Right lobe of liver (tissue), 6 donors: ENCODE results near the gene ZNF787. TPM values are rescaled to one million over a fixed set of nuclear protein-coding genes. Genes with fewer than 3 reads are reported as not detected.

ENCODE experiments used
- ATAC-seq, 4 donors: fragments of 200-7000 bp; cut with Tn5 transposase; one replicate each; pipeline ENCODE4 v1.9.1; 2020; ENCODE audit warnings: mild to moderate bottlenecking in 4 of 4, moderate library complexity in 4 of 4
- DNase-seq, 3 donors: peaks; one replicate each; pipeline ENCODE4 v3.0.0-alpha.2; 2020
- H3K27ac ChIP-seq, 3 donors: fragments of 200-600 bp; one replicate each; pipeline ENCODE4 v1.8.0; 2022
- H3K27me3 ChIP-seq, 2 donors: fragments of 200-600 bp; one replicate each; pipeline ENCODE4 v1.8.0; 2022
- H3K36me3 ChIP-seq, 4 donors: fragments of 200-600 bp; sonication (generic) in 1 of 4; one replicate each; pipeline versions ENCODE4 v1.5.1 to v1.8.0; 2017 to 2022; ENCODE audit warnings: control low read depth in 1 of 4
- H3K4me1 ChIP-seq, 4 donors: fragments of 200-600 bp; sonication (generic) in 1 of 4; one replicate each; pipeline versions ENCODE4 v1.5.1 to v1.8.0; 2017 to 2022; ENCODE audit warnings: control low read depth in 1 of 4
- H3K4me3 ChIP-seq, 3 donors: fragments of 200-600 bp; one replicate each; pipeline ENCODE4 v1.8.0; 2022
- H3K9me3 ChIP-seq, 4 donors: fragments of 200-600 bp; sonication (generic) in 1 of 4; one replicate each; pipeline versions ENCODE4 v1.5.1 to v1.8.0; 2017 to 2022; ENCODE audit warnings: control low read depth in 1 of 4
- POLR2A ChIP-seq: fragments of 450-650 bp; IDR thresholded peaks from one replicate; pipeline ENCODE4 v1.6.1; 2017; ENCODE audit warnings: antibody characterized with exemption, mild to moderate bottlenecking
- WGBS: methylation state at CpG from one replicate; pipeline ENCODE4 v1.1.6; 2018; ENCODE audit warnings: low coverage, low lambda C conversion rate; ENCODE audit not compliant: insufficient coverage; ENCODE audit errors: missing lambda C conversion rate; 5-methylcytosine and 5-hydroxymethylcytosine counted together
- intact Hi-C, 2 donors: fragments of 100-400 bp; cut with DNase I; formaldehyde crosslinking; loops; one replicate each; pipeline versions ENCODE4 v1.11.2 to v1.14.1; 2022
- total RNA-seq, 6 experiments: library from RNA; depleted of rRNA in 2 of 6; stranded (reverse); fragments of >200 nt in 2 of 6; fragmentation: NEBNext Ultra II Directional in 3 of 6; extraction: Animal tissue kit (Norgen Biotek cat#: 25700) in 3 of 6; gene quantifications; one replicate each; pipeline versions ENCODE4 v1.1.0 to v1.2.4, GENCODE V29; 2016 to 2023
- TF ChIP-seq, protein P1 (sequence below), 4 donors: fragments of 200-600 bp in 3 of 4; fragments of 450-650 bp in 1 of 4; IDR thresholded peaks; one replicate each; pipeline versions ENCODE4 v1.5.1 to v1.8.0; 2016 to 2022; ENCODE audit warnings: antibody characterized with exemption in 4 of 4, mild to moderate bottlenecking in 2 of 4
- donor health status: DM: no; HTN: yes; CAD: no.
- donor health status: DM: no; HTN: no; CAD: no.
- donor health status: DM: no; HTN: no; CAD: no.
- donor health status: DM: no; HTN: yes; CAD: no.
- donor health status: DM: no; HTN: yes; CAD: no.

Gene ZNF787
- total RNA-seq, 6 experiments from 2014 or later, result 15.8 to 26.0 (median 22.5) TPM

DNA sequence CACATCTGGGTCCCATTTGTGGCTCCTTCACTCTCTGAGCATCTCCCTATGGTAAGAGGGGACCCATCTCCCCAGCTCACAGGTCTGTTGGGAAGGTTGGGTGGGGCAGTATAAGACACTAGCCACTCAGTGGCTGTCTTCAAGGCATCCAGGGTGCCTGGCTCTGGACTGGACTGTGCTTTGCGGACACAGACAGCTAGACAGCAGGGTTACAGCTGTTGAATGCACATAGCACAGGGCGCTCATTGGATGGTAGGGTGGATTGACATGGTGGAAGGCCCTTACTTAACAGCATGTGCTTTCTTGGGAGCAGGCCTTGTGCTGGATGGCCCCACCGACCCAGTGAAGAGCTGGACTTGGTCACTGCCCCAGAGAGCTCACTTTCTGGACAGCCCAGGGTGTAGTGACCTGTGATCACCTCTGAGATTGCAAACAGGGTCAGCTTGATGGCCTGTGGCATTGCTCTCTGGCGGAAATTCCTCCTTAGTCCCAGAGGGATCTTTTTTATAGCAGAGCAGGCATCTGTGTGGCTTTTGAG is 21.9 kb upstream of the ZNF787 start:
- peak in 2 of 3 donors; percentile 79 to 86 for DNase-seq
- TF ChIP-seq POLR2A, result no peak
- TF ChIP-seq, protein P1, sequence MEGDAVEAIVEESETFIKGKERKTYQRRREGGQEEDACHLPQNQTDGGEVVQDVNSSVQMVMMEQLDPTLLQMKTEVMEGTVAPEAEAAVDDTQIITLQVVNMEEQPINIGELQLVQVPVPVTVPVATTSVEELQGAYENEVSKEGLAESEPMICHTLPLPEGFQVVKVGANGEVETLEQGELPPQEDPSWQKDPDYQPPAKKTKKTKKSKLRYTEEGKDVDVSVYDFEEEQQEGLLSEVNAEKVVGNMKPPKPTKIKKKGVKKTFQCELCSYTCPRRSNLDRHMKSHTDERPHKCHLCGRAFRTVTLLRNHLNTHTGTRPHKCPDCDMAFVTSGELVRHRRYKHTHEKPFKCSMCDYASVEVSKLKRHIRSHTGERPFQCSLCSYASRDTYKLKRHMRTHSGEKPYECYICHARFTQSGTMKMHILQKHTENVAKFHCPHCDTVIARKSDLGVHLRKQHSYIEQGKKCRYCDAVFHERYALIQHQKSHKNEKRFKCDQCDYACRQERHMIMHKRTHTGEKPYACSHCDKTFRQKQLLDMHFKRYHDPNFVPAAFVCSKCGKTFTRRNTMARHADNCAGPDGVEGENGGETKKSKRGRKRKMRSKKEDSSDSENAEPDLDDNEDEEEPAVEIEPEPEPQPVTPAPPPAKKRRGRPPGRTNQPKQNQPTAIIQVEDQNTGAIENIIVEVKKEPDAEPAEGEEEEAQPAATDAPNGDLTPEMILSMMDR (IDR thresholded peaks at IDR 0.05), result no peak
- H3K27ac ChIP-seq, result peak overlapping the region; percentile 51 to 81 (median 67)

DNA sequence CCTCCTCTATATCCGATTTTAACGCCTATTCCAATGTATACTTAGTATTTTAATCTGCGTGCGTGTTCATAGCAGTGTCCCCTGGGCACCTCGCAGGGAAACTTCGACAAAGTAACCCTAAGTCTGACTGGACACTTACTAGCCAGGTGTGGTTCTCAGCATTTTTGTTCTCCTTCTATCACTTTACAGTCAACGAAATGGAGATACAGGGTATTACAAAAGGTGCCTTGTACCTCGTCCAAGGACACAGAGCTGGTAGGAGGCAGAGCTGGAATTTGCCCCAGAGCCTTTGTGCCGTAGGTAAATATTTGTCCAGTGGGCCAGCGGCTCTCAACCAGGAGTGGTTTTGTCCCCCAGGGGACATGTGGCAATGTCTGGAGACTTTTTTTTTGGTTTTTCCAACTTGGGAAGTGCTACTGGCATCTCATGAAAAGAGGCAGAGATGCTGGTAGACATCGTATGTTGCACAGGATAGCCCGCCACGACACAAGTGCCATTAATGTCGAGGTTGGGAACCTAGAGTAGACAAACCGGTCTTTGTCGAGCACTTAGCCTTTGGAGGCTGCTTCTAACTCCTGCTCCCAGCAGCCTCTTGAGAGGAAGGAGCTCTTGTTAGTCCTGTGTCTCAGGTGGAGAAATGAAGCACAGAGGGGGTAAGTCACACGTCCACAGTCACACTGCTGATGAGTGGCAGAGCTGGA is 21.1 kb upstream of the ZNF787 start:
- DNase-seq (peak; percentile 63 to 90 (median 82)), ATAC-seq (peak; percentile 26 to 52 (median 30))
- Histone ChIP-seq H3K4me3 (peak overlapping the region; percentile 54 to 68 (median 63)), H3K27me3 (no peaks in the 10 kb centered on the region), H3K4me1 (peaks cover 0 to 71% (median 34%) of the 10 kb centered on the region in 4 donors), H3K27ac (peak overlapping the region; percentile 51 to 81 (median 67)), H3K9me3 (no peaks in the 10 kb centered on the region), H3K36me3 (peaks cover 0 to 6% (median 0%) of the 10 kb centered on the region in 4 donors)
- TF ChIP-seq, protein P1 (IDR thresholded peaks at IDR 0.05), result no peak
- no peak for TF ChIP-seq POLR2A
- 16% methylated on average over 16 of the region's 17 CpGs for WGBS
- intact Hi-C loops, result no loop called here

More for the DNA sequence above, 21.9 kb upstream of the ZNF787 start:
- Histone ChIP-seq H3K9me3 (no peaks in the 10 kb centered on the region), H3K36me3 (peaks cover 0 to 13% (median 2%) of the 10 kb centered on the region in 4 donors), H3K27me3 (no peaks in the 10 kb centered on the region), H3K4me3 (peak overlapping the region; percentile 54 to 68 (median 63)), H3K4me1 (peaks cover 0 to 63% (median 31%) of the 10 kb centered on the region in 4 donors)
- ATAC-seq, result peak; percentile 19 to 40 (median 35)
- WGBS, result 60% methylated on average over 1 of the region's 4 CpGs
- intact Hi-C loops, result no loop called here

DNA sequence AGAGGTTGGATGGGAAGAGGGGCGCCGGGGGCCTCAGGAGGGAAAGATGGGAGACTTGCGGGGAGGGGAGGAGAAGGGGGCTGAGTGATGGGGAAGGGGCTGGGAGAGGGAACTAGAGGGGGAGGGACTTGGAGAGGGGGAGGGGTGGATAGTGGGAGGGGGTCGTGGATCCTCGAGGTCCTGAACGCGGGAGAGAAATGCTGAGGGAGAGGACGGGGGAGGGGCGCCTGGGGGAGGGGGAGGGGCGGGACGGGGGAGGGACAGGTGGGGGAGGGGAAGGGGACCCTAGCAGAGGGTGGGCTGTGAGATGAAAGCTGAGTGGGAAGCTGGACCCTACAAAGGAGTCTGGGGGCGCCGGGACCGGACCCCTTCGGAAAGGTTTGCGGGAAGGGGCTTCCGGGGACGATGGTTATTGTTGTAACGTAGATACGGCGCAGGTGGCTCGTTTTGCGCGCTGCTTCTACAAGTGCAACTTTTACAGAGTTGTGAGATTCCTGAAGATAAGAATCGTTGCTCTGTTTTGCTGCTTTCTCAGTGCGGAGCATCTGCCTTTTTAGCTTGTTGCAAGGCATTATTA is 20.4 kb upstream of the ZNF787 start:
- TF ChIP-seq, protein P1 (IDR thresholded peaks at IDR 0.05), result no peak
- TF ChIP-seq POLR2A, result no peak
- no peak for DNase-seq
- under 1% methylated on average over 25 of the region's 26 CpGs for WGBS
- intact Hi-C loops, result no loop called here
- ATAC-seq, result no peak
- Histone ChIP-seq H3K27me3 (no peaks in the 10 kb centered on the region), H3K4me3 (peak overlapping the region; percentile 54 to 68 (median 63)), H3K27ac (peak overlapping the region; percentile 51 to 81 (median 67)), H3K36me3 (no peaks in the 10 kb centered on the region), H3K9me3 (no peaks in the 10 kb centered on the region), H3K4me1 (peaks cover 0 to 78% (median 38%) of the 10 kb centered on the region in 4 donors)

DNA sequence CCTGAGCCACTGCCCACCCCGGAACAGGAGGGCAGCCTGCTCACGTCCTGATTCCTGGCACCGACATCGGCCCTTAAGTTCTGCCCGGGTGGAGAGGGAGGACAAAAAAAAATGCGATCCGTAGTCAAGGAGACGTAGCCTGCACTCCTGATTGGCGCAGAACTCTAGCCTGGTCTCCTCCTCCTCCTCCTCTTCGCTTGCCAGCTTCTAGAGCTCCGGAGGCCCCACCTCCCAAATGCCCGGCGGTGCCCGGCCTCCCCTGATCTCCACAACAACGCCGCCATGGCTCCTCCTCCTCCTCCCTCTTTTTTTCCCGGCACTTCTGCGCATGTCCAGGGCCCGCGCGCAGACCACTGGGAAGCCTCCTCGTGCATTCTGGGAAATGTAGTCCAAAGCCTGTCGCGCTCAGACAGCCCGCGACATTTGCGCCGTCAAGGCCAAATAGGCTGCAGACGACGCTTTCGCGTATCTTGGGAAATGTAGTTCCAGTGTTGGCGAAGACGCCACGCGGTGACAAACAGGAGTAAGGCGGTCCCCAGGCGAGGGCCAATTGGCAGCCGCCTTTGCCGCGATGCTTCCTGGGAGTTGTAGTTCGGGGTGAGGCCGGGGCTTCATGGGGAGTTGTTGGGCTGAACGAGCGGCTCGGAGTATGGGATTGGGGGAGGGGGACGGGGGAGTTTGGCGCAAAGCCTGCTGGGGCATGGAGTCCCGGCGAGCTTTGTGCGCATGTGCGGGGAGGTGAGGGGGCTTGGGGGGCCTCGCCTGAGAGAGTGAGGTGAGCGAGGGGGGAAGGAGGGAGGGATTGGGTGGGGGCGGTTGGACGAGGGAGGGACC is 19.7 kb upstream of the ZNF787 start, which contains the start of gene ZNF444:
Gene ZNF444 (plus strand): TSS at position 705 of the 834 bp plus-strand sequence. CDS start 5,625 bp downstream, outside the sequence.
- Histone ChIP-seq H3K4me3 (peak within 1 kb of the TSS; percentile 54 to 68 (median 63)), H3K27ac (peak within 1 kb of the TSS; percentile 51 to 81 (median 67)), H3K9me3 (no peaks in the 10 kb centered on the region), H3K36me3 (no peaks in the 10 kb centered on the region), H3K4me1 (peaks cover 0 to 79% (median 38%) of the 10 kb centered on the region in 4 donors), H3K27me3 (no peaks in the 10 kb centered on the region)
- ATAC-seq (peak; percentile 79 to 89 (median 80)), DNase-seq (peak; percentile 99 to 100 (median 100))
- WGBS, result under 1% methylated on average over 52 of the region's 56 CpGs
- intact Hi-C loops, result no loop called here
- TF ChIP-seq, protein P1 (IDR thresholded peaks at IDR 0.05), result no peak
- TF ChIP-seq POLR2A, result peak; percentile 31
